A549 treated with AZD2906 at 1 μM for 4 hours (cell line): ENCODE results near the gene COL6A5. TPM values are rescaled to one million over a fixed set of nuclear protein-coding genes. Genes with fewer than 3 reads are reported as not detected.

Source experiments
- total RNA-seq: library from RNA; stranded (reverse); fragments of 200-300 nt; extraction: Qiagen RNA extraction; gene quantifications from 5 replicates; pipeline ENCODE4 v1.2.3, GENCODE V29; 2022

Gene COL6A5, protein sequence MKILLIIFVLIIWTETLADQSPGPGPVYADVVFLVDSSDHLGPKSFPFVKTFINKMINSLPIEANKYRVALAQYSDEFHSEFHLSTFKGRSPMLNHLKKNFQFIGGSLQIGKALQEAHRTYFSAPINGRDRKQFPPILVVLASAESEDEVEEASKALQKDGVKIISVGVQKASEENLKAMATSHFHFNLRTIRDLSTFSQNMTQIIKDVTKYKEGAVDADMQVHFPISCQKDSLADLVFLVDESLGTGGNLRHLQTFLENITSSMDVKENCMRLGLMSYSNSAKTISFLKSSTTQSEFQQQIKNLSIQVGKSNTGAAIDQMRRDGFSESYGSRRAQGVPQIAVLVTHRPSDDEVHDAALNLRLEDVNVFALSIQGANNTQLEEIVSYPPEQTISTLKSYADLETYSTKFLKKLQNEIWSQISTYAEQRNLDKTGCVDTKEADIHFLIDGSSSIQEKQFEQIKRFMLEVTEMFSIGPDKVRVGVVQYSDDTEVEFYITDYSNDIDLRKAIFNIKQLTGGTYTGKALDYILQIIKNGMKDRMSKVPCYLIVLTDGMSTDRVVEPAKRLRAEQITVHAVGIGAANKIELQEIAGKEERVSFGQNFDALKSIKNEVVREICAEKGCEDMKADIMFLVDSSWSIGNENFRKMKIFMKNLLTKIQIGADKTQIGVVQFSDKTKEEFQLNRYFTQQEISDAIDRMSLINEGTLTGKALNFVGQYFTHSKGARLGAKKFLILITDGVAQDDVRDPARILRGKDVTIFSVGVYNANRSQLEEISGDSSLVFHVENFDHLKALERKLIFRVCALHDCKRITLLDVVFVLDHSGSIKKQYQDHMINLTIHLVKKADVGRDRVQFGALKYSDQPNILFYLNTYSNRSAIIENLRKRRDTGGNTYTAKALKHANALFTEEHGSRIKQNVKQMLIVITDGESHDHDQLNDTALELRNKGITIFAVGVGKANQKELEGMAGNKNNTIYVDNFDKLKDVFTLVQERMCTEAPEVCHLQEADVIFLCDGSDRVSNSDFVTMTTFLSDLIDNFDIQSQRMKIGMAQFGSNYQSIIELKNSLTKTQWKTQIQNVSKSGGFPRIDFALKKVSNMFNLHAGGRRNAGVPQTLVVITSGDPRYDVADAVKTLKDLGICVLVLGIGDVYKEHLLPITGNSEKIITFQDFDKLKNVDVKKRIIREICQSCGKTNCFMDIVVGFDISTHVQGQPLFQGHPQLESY (N-terminal part only)
- total RNA-seq: not detected in 5 replicates

DNA sequence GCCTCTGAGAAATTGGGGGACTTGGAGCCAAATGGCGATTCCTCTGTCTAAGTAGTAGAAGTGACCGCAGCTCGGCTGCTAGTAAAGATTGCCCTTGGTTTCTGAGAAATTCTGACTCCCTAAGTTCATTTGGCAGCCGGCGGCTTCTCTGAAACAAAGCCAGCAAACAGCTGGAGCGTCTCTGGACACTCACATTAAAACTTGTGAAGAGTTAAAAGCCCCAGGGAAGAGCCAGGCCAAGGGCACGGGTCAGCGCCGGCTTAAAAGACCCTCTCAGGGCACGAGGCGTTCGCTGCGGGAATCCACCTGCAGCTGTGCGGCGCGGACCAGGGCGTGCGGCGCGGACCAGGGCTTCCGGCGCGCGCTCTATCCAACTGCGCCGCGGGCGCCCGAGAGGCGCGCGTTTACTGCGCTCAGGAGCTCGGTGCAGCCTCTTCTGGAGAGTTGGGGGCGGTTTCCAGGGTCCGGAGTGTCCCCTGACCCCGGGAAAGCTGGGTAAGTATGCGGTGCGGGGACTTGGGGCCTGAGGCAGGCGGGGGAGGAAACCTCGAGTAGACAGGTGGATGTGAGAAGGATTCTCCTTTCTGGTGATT is at the start of gene COL6A5:
COL6A5 (plus strand) TSS at position 186 of the 593 bp plus-strand sequence. CDS start 27,967 bp downstream, outside the sequence.

DNA sequence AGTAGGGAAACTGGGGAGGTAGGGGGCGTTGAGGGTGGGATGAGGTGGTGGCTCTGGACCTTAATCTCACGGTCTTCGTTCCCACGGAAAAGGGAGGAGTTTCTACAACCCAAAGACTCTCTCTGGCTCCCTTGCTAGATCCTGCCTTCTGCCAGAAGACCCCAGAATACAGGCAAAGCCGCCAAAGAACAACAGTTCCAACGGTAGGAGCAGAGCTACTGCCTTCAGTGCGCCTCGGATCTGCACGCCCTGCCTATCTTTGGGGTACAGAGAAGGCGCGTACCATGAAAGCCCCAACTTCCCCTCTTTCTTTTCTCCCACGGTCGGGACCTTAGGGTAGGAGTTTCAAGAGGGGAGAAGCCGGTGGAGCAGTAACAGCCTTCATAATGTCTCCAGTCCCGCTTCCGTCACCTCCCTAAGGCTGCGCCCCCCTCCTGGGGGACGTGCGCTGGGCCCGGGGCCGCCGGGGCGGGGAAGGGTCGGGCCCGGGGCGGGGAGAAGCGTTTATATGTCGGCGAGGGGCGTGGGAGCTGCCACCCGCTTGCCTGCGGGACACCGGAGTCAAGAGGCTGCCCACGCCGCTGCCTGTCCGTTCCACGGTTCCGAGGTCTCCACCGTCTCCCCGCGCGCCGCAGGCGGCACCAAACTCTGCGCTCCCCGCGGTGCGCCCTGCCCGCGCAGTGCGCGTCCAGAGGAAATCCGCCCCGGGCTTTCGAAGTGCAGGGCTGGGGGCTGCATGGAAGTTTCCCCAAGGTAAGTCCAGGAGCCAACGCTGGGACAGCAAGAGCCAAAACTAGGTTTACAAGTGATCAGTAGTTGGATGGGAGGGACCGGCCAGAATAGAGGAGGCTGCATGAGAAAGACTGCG is 171.4 kb downstream of the COL6A5 start, which contains the start of gene COL6A6:
COL6A6 (plus strand) TSS at position 533 of the 868 bp plus-strand sequence. CDS start 43,188 bp downstream, outside the sequence.

Other genes starting within 250 kb of the COL6A5 start
- not detected in 5 replicates for gene COL6A6, start 171.5 kb downstream of the COL6A5 start, total RNA-seq